ENCODE data around the gene PGGT1B.

DNA sequence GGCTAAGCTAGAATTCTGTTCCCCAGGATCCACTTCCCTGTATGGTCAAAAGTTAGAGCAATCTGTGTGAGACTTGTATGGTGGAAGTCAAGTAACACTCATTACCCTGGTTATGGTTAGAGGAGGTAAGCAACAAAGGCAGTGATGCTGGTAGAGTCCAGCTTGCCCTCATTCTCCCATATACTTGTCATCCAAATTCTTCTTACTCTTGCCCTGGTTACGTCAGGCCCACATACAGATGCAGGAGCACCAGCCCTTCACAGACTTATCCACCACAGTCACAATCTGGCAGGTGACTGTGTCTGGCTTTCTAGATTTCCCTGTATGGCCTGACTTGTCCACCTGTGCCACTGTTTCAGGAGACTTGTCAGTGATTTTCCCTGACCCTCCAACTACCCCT, 35.4 kb downstream of the PGGT1B start:
- TF ChIP-seq ZNF274 (IDR thresholded peaks at IDR 0.05; ENCODE audit: low read depth, low read length) (no peak), SUZ12 (IDR thresholded peaks at IDR 0.05; ENCODE audit: extremely low read depth, insufficient read depth, insufficient read length) (no peak), YY1 (IDR thresholded peaks at IDR 0.05; ENCODE audit: insufficient read depth, insufficient read length) (no peak)

Measured in NT2/D1 (cell line).